HAP-1 (cell line): ENCODE measurements around the gene NEK1.

Experiments used
- DNase-seq, 2 experiments: peaks; one replicate each; pipeline ENCODE4 v3.0.0-alpha.2; 2016 to 2020; ENCODE audit warnings: low spot score in 2 of 2
- H3K27me3 ChIP-seq: fragments of 250-450 bp; sonication (Bioruptor Pico); 2 replicates; pipeline ENCODE4 v1.5.1; 2020; ENCODE audit warnings: low read depth, mild to moderate bottlenecking, moderate library complexity
- H3K36me3 ChIP-seq: fragments of 250-450 bp; sonication (Bioruptor Pico); replicated peaks from 2 replicates; pipeline ENCODE4 v1.5.1; 2020; ENCODE audit warnings: mild to moderate bottlenecking
- H3K4me1 ChIP-seq: fragments of 250-450 bp; sonication (Bioruptor Pico); 2 replicates; pipeline ENCODE4 v1.5.1; 2020; ENCODE audit warnings: mild to moderate bottlenecking
- H3K4me3 ChIP-seq: fragments of 250-450 bp; sonication (Bioruptor Pico); 2 replicates; pipeline ENCODE4 v1.5.1; 2020; ENCODE audit warnings: mild to moderate bottlenecking, moderate library complexity
- H3K9me3 ChIP-seq: fragments of 250-450 bp; sonication (Bioruptor Pico); 2 replicates; pipeline ENCODE4 v1.5.1; 2020; ENCODE audit warnings: mild to moderate bottlenecking, moderate library complexity
- in situ Hi-C: fragments of 300-500 bp; cut with MboI; formaldehyde crosslinking; loops from 3 replicates; pipeline ENCODE4 v1.14.3; 2020; ENCODE audit warnings: low sequenced_read_pairs, inconsistent platforms, mixed read lengths

NEK1 gene, protein sequence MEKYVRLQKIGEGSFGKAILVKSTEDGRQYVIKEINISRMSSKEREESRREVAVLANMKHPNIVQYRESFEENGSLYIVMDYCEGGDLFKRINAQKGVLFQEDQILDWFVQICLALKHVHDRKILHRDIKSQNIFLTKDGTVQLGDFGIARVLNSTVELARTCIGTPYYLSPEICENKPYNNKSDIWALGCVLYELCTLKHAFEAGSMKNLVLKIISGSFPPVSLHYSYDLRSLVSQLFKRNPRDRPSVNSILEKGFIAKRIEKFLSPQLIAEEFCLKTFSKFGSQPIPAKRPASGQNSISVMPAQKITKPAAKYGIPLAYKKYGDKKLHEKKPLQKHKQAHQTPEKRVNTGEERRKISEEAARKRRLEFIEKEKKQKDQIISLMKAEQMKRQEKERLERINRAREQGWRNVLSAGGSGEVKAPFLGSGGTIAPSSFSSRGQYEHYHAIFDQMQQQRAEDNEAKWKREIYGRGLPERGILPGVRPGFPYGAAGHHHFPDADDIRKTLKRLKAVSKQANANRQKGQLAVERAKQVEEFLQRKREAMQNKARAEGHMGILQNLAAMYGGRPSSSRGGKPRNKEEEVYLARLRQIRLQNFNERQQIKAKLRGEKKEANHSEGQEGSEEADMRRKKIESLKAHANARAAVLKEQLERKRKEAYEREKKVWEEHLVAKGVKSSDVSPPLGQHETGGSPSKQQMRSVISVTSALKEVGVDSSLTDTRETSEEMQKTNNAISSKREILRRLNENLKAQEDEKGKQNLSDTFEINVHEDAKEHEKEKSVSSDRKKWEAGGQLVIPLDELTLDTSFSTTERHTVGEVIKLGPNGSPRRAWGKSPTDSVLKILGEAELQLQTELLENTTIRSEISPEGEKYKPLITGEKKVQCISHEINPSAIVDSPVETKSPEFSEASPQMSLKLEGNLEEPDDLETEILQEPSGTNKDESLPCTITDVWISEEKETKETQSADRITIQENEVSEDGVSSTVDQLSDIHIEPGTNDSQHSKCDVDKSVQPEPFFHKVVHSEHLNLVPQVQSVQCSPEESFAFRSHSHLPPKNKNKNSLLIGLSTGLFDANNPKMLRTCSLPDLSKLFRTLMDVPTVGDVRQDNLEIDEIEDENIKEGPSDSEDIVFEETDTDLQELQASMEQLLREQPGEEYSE (N-terminal part only)

DNA sequence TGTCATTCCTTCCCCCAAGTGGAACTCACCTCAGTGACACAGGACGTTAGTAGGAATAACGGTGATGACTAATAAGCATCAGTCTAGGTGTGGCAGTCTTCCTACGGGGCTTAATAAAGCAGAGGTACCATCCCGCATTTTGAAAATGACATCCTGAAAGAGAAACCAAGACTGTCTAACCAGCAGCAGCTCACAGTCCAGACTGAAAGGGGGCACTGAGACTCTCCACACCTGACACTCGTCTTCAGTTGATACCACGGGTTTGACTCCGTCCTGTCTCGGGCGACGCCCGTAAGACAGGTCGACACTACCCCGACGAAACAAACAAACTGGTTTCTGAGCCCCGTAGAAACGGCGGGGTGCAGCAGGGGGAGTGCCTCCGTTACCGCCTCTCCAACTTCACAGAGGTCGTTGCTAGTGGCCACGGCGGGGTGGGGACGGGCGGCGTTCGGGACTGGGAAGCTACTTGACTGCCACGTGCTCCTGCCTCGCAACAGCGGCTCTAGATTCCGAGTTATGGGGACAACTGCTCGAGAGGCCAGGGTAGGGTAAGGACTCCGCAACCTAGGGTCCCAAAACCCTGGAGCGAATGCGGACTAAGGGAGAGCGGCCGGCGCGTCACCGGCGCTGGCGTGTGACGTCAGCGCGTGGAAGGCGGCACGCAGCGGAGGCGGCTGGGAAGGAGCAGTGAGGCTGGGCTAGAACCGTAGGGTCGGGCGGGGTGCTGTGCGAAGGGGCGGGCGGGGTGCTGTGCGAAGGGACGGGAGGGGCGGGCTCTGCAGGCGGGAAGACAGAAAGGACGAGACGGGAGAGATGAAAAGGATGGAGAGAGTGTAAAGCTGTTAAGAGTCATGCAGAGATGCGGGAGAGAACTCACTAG is at the start of gene NEK1:
Gene NEK1 (minus strand): TSS at position 593 of the 880 bp plus-strand sequence. CDS start 9,953 bp downstream, outside the sequence.
- in situ Hi-C loops, result loop anchor here (10.0 to 25.0 kb wide), 2 partner anchors 123 to 425 kb away; partner anchors contain the start of gene MFAP3L
- DNase-seq, result peak; percentile 88 to 94
- Histone ChIP-seq H3K4me1 (peaks cover 14% of the 10 kb centered on the region), H3K9me3 (no peaks in the 10 kb centered on the region), H3K36me3 (no peaks in the 10 kb centered on the region; the same call in 1 of the 2 replicates), H3K27me3 (no peaks in the 10 kb centered on the region), H3K4me3 (peak within 1 kb of the TSS; percentile 86)

DNA sequence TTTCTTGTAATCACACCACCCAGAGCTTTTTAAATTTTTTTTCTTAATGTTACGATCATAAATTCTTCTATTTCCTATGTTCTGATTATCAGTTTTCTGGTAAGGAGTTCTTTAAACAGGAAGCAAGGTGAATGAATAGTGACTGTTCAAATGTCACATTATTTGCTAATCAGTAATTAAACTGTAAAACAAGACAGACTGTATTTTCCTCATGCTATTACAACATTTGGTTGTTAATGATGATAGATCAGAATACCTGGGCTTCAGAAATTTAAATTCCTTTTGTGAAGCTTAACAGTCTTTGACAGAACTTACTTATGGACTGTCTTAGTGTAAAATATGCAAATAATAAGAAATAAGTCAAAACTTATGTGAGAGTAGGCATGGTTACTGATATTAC is 49.4 kb upstream of the NEK1 start:
- Histone ChIP-seq H3K27me3 (no peaks in the 10 kb centered on the region), H3K4me1 (peaks cover 27% of the 10 kb centered on the region), H3K36me3 (peaks cover 6% of the 10 kb centered on the region; the same call in 1 of the 2 replicates), H3K4me3 (no peak overlapping the region), H3K9me3 (0 out of 2 replicates have a peak, but pooled peaks cover 5% of the 10 kb centered on the region)
- DNase-seq, result no peak
- in situ Hi-C loops, result no loop called here

DNA sequence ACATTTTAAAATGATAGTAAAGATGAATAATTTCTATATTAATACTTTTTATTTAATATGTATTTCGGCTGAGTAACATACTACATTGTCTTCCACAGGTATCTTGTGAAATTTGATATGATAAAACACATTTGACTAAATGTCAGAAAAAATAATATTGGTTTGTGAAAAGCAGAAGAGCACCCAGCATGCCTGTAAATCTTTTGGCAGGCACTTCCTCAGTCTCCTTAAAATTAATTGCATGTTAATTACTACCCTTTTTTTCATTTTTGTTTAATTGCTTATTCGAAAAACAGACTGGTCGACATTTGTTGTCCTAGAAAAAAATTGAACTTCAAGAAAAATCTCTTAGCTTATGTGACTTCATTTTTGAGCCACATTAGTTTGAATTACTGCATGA is 48.5 kb upstream of the NEK1 start:
- Histone ChIP-seq H3K4me1 (peaks cover 27% of the 10 kb centered on the region), H3K4me3 (peak overlapping the region; percentile 35), H3K9me3 (no peaks in the 10 kb centered on the region), H3K27me3 (no peaks in the 10 kb centered on the region), H3K36me3 (no peaks in the 10 kb centered on the region)
- in situ Hi-C loops, result no loop called here
- DNase-seq, result no peak

DNA sequence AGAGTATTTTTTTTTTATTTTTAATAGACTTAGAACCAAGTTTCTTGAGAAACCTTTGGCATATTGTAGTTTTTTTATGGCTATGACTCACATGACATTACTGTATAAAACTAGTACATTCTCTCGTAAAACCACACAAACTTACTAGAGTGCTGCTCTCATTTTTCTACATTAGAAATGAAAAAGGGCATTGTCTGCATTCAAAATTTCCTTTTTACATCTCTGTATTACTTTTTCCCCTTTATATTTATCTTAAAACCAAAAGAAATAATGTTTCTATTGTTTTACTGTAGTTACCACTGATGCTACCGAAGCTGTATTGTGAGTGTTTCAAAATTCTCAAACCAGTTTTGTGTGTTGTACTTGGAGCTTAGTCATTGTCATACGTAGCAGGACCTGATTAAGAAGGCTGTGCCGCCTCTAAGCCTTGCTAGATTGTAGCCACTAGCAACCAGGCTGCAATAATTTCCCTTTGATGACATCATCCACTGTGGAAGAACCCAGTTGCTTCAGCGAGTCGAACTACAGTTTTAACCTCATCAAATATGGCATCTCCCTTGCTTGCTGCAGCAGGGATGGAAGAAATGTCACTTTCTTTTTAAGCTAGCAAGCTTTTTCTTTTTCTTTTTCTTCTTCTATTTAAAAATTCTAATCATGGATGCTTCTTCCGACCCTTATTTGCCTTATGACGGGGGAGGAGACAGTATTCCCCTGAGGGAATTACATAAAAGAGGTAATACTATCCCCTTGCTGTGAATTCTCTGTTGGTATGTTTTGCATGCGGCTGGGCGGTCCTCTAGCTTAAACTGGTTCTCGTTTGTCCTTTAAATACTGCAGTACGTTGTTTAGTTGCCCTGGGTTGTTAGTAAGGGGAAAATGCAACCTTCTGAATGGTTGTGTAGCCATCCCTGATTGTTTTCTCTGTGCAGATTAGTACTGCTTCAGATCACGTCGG is 47.6 kb upstream of the NEK1 start:
- no peaks in the 10 kb centered on the region for H3K36me3 ChIP-seq
- in situ Hi-C loops, result no loop called here
- peaks cover 27% of the 10 kb centered on the region for H3K4me1 ChIP-seq
- DNase-seq, result peak; percentile 81 to 98
- H3K27me3 ChIP-seq, result no peaks in the 10 kb centered on the region
- peak overlapping the region; percentile 35 for H3K4me3 ChIP-seq
- H3K9me3 ChIP-seq, result no peaks in the 10 kb centered on the region

DNA sequence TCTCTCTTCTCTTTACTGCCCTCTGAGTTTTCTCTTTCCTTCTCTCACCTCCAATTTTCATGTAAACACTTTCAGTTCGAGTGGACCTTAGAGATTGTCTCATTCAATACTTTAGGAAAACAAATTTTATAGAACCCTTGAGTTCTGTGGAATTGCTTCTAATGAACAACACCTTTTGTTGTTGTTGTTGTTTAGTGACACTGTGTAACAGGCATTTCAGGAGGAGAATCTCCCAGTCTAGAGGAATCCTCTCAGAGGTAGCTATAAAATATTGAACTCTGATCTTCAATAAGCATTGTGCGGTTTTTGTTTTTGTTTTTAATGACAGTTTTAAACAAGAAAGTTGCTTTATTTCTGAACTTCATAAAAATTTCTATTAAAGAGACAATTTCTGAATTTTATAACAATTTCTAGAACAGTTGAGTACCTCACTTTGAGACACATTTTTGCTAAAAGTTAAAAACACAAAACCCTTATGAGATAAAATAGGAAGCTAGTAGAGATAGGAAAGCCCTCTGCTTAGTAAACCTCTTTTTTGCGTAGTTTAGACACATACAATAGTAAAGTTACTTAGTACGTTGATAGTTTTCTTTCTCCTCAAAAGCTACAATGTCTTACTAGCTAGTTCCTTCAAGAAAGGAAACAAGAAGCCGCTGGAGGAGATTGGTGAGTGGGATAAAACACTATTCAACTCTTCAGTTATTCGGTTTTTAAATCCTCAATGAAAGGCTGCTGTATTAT is 46.8 kb upstream of the NEK1 start:
- no peak for DNase-seq
- peak overlapping the region; percentile 35 for H3K4me3 ChIP-seq
- no peaks in the 10 kb centered on the region for H3K36me3 ChIP-seq
- peaks cover 25% of the 10 kb centered on the region for H3K4me1 ChIP-seq
- in situ Hi-C loops, result no loop called here
- no peaks in the 10 kb centered on the region for H3K9me3 ChIP-seq
- H3K27me3 ChIP-seq, result no peaks in the 10 kb centered on the region

DNA sequence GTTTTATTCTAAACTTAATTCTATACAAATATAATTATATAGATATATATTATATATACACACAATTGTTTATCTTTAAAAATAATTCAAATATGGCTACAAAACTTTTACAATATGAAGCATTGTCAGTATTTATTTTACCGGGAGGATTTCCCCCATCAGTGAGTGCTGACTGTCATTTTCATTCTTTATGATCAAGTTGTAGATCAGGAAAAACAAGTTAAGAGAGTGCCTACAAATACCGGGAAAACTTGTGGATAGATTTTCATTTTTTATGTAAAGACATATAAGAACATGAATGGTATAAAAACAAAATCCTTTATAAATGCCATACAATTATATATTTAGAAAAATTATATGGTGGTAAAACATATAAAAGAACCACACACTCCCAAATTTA is 45.8 kb upstream of the NEK1 start:
- in situ Hi-C loops, result no loop called here
- DNase-seq, result no peak
- no peak overlapping the region for H3K4me3 ChIP-seq

DNA sequence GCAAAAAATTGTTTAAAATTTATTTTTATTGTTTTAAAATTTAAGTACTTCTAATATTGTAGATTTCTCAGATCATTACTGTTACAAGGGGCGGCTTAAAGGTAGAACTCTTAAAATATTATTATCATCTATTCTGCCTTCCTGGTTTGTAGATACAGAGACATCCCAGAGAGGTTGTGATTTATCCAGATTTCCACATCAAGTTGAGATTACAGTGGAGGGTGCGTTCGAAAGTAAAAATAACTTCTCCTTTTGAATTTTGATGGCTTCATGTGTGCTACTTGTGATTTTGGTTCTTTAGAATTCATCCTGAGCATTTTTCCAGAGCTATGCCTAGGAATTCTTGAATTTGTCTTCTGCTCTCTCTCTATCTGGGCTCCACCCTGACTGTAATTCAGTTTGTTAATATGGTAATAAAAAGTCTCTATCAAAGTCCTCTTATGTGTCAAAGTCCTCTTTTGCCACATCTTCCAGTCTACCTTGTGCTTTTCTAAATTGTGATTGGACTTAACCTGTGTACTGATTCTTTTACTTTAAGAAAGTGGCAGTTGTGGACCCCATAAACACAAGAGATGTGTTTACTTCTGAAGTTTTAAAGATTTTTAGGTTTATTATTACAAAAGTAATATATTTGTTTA is 45.2 kb upstream of the NEK1 start:
- no peaks in the 10 kb centered on the region for H3K9me3 ChIP-seq
- H3K4me1 ChIP-seq, result peaks cover 18% of the 10 kb centered on the region
- H3K27me3 ChIP-seq, result no peaks in the 10 kb centered on the region
- no peaks in the 10 kb centered on the region for H3K36me3 ChIP-seq
- H3K4me3 ChIP-seq, result no peak overlapping the region
- in situ Hi-C loops, result no loop called here
- DNase-seq, result no peak

More for the DNA sequence above, 45.8 kb upstream of the NEK1 start:
- no peaks in the 10 kb centered on the region for H3K9me3 ChIP-seq
- no peaks in the 10 kb centered on the region for H3K27me3 ChIP-seq
- H3K36me3 ChIP-seq, result no peaks in the 10 kb centered on the region
- H3K4me1 ChIP-seq, result peaks cover 18% of the 10 kb centered on the region

DNA sequence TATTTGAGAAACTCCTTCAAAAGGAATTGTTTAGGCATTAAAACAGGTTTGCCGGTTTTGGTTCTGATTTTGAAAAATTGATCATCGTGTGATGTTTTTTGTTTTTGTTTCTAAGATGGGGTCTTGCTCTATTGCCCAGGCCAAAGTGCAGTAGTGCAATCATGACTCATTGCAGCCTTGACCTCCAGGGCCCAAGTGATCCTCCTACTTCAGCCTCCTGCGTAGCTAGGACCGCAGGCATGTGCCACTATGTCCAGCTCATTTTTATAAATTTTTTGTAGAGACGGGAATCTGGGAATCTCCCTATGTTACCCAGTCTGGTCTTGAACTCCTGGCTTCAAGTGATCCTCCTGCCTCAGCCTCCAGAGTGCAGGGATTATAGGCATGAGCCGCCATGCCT is 43.0 kb upstream of the NEK1 start:
- Histone ChIP-seq H3K27me3 (no peaks in the 10 kb centered on the region), H3K36me3 (no peaks in the 10 kb centered on the region), H3K4me3 (no peak overlapping the region), H3K9me3 (no peaks in the 10 kb centered on the region), H3K4me1 (peaks cover 14% of the 10 kb centered on the region)
- DNase-seq, result no peak
- in situ Hi-C loops, result no loop called here

DNA sequence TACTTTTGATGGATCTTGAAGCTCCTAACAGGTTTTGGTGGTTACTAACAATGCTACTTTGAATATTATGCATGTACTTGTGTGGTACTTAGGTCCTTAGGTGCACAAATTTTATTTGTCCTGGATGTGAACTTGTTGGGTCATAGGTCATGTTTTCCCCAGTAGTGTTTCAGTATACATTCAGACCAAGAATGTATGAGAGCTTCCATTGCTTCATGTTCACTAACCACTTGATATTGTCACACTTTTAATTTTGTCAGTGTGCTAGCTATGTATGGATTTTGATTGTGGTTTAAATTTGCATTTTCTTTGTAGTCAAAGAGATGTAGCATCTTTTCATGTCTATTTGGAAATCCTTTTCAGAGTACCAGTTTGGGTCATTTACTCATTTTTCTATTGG is 40.2 kb upstream of the NEK1 start:
- in situ Hi-C loops, result no loop called here
- Histone ChIP-seq H3K36me3 (no peaks in the 10 kb centered on the region), H3K27me3 (no peaks in the 10 kb centered on the region), H3K9me3 (no peaks in the 10 kb centered on the region), H3K4me3 (no peak overlapping the region), H3K4me1 (no peaks in the 10 kb centered on the region)
- no peak for DNase-seq

DNA sequence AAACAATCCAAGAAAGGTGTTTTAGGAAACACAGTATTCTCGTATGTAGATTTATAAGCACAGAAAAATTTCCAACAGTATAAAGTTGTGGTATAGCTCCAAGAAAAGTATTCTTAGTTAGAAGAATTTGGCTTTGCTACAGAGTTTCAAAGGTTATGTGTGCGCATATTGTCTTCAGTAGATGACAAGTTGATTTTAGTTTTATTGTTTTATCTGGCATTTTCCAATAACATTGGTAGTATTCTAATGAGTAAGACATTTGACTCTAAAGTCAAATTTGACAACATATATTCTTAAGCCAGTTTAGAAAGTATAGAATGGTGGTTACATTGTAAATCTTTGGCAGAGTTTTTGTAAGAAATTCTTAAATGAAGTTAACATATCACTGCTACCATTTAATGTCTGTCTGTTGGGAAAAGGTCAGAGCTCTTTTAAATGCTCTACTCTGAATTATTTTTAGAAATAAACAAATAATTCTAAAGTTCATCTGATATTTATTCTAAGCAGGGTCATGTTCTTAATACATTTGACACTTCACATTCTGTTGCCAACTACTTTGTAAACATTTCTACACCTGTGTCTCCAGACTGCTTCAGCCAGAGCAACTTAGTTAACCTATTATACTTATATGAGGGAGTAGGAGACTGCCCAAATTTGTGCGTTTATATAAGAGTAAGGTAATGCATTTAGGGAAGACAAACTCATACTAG is 38.0 kb upstream of the NEK1 start:
- DNase-seq, result no peak
- Histone ChIP-seq H3K27me3 (no peaks in the 10 kb centered on the region), H3K4me3 (no peak overlapping the region), H3K36me3 (no peaks in the 10 kb centered on the region), H3K9me3 (no peaks in the 10 kb centered on the region), H3K4me1 (no peaks in the 10 kb centered on the region)
- in situ Hi-C loops, result no loop called here
